GM12892 (cell line): ENCODE results near the gene DES.

Experiments
- POLR2AphosphoS5 ChIP-seq: IDR thresholded peaks from 2 replicates; pipeline ENCODE4 v1.6.1; 2011; ENCODE audit warnings: low read depth, low read length, control low read depth
- TAF1 ChIP-seq: IDR thresholded peaks from 2 replicates; pipeline ENCODE4 v1.6.1; 2011; ENCODE audit warnings: low read depth, mild to moderate bottlenecking, control low read depth, low read length, borderline replicate concordance

DNA sequence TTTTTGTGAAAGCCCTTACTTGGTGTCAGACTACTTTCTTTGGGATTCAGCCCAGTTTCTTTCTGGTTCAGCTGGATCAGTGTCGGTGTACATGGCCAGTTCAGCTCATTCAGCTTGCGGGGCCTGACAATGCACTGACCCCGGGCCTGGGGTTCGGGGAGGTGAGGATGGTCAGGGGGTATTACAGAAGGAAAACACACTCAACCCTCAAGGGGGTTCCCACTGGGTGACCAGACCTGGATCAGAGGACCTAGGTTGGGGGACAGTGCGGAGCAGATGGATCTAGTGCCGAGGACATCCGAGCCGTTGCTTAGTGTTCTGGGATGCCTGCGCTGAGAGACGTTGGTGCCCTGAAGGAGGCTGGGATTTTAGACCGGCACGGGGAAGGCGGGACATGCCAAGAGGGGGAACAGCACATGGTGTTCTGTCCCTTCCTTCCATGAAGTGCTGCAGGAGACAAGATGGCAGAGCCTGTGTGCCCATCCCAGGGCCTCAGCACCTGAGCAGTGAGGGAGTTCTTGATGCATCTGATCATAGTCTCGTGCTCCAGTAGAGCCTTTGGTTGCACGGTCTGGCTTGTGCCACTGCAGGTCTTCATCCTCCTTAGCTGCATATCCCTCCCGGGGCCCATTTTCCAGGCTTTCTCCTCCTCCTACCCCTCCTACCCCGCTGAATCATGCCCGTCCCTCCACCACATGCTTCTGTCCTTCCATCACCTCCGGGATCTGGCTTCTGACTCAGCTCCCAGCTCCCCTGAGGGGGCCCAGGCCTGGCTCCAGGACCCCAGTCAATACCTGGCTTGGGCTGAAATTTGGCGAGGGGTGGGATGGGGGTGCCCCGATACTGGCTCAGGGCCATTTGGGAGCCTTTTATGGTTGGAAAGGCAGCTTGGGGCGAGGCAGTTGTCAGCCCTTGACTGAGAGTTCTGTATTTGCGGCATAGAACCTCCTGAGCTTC lies 34.5 kb downstream of the DES start:
- TF ChIP-seq POLR2AphosphoS5 (no peak), TAF1 (no peak)
